HCT116 (cell line): Measurements from ENCODE around the gene SETD3. TPM values are rescaled to one million over a fixed set of nuclear protein-coding genes. Genes with fewer than 3 reads are reported as not detected.

Experiments used
- ATAC-seq: fragments of 200-7000 bp; cut with Tn5 transposase; 2 replicates; pipeline ENCODE4 v1.9.1; 2020; ENCODE audit warnings: mild to moderate bottlenecking, moderate library complexity
- BruUV-seq: library from RNA; stranded (reverse); fragments of 400-500 nt; replicated peaks from 2 replicates; lab custom pipeline; 2021; lab: Mats Ljungman, UMichigan
- CTCF ChIA-PET: fragments of 300-600 bp; sonication (Branson Sonifier 250); formaldehyde crosslinking; loops from one replicate; lab custom pipeline; 2021; ENCODE audit warnings: antibody characterized with exemption; lab: Charles Lee
- POLR2A ChIA-PET: fragments of 300-600, 350-600 bp; sonication (Branson Sonifier 250); formaldehyde crosslinking; loops from one replicate; lab custom pipeline; 2021; ENCODE audit warnings: antibody characterized with exemption; lab: Charles Lee
- RAD21 ChIA-PET, 2 experiments: fragments of 300-600 bp; sonication (Branson Sonifier 250); formaldehyde crosslinking; loops; one replicate each; lab custom pipeline; 2023; ENCODE audit warnings: low total read pairs in 2 of 2; ENCODE audit not compliant: uncharacterized antibody in 2 of 2, unreplicated experiment in 2 of 2, low non-redundant PET in 1 of 2; lab: Charles Lee
- DNase-seq: peaks from one replicate; pipeline ENCODE4 v3.0.0-alpha.2; 2010; ENCODE audit warnings: low read depth, low spot score
- H2AFZ ChIP-seq: fragments of 200-600 bp; shearing (Covaris generic), sonication (generic); 2 replicates; pipeline ENCODE4 v1.6.1; 2017; ENCODE audit warnings: low read depth, mixed run types, mixed read lengths, antibody characterized with exemption, low read length; ENCODE audit not compliant: poor library complexity, severe bottlenecking
- H3K27ac ChIP-seq: 2 replicates; pipeline ENCODE4 v1.5.1; 2012; ENCODE audit warnings: low read depth, low read length
- H3K27me3 ChIP-seq: fragments of 200-600 bp; sonication (generic); 2 replicates; pipeline ENCODE4 v1.6.1; 2016; ENCODE audit warnings: mixed run types, low read length, mixed read lengths; ENCODE audit not compliant: insufficient read depth
- H3K36me3 ChIP-seq, 2 experiments: fragments of 200-500 bp in 1 of 2; fragments of 200-600 bp in 1 of 2; sonication (Bioruptor generic) in 1 of 2; sonication (generic) in 1 of 2; 2 replicates each; pipeline versions ENCODE4 v1.5.1 to v1.6.1; 2014 to 2016; ENCODE audit warnings: low read length in 2 of 2, inconsistent platforms in 1 of 2, mixed read lengths in 1 of 2, mixed run types in 1 of 2; ENCODE audit not compliant: insufficient read depth in 2 of 2, control insufficient read depth in 1 of 2
- H3K4me1 ChIP-seq, 2 experiments: fragments of 200-600 bp in 1 of 2; sonication (generic) in 1 of 2; 2 replicates each; pipeline versions ENCODE4 v1.5.1 to v1.6.1; 2012 to 2017; ENCODE audit warnings: low read length in 2 of 2, inconsistent platforms in 1 of 2, mild to moderate bottlenecking in 1 of 2, mixed read lengths in 1 of 2, mixed run types in 1 of 2, moderate library complexity in 1 of 2; ENCODE audit not compliant: insufficient read depth in 2 of 2, control insufficient read depth in 1 of 2
- H3K4me2 ChIP-seq: fragments of 200-600 bp; sonication (generic); 2 replicates; pipeline ENCODE4 v1.6.1; 2017; ENCODE audit warnings: mixed run types, low read length, mixed read lengths
- H3K4me3 ChIP-seq, 2 experiments: fragments of 200-600 bp in 1 of 2; sonication (generic) in 1 of 2; replicated peaks in 1 of 2; 2 replicates each; pipeline ENCODE4 v1.5.1; 2011 to 2016; ENCODE audit warnings: low read length in 2 of 2, control low read depth in 1 of 2, low read depth in 1 of 2, mild to moderate bottlenecking in 1 of 2, mixed read lengths in 1 of 2, mixed run types in 1 of 2
- H3K79me2 ChIP-seq: fragments of 200-600 bp; sonication (generic); 2 replicates; pipeline ENCODE4 v1.6.1; 2017; ENCODE audit warnings: mild to moderate bottlenecking, mixed run types, low read length, moderate library complexity, mixed read lengths; ENCODE audit not compliant: insufficient read depth
- H3K9ac ChIP-seq: fragments of 200-600 bp; sonication (generic); 2 replicates; pipeline ENCODE4 v1.6.1; 2016; ENCODE audit warnings: low read length, mixed read lengths
- H3K9me2 ChIP-seq: fragments of 200-600 bp; sonication (generic), shearing (Covaris generic); 2 replicates; pipeline ENCODE4 v1.6.1; 2017; ENCODE audit warnings: mixed run types, mild to moderate bottlenecking, moderate library complexity; ENCODE audit not compliant: insufficient read depth
- H3K9me3 ChIP-seq, 2 experiments: fragments of 200-500 bp in 1 of 2; fragments of 200-600 bp in 1 of 2; sonication (Bioruptor generic) in 1 of 2; sonication (generic) in 1 of 2; 2 replicates each; pipeline ENCODE4 v1.6.1; 2014 to 2017; ENCODE audit warnings: low read length in 2 of 2, mixed read lengths in 2 of 2, inconsistent platforms in 1 of 2, low read depth in 1 of 2, mild to moderate bottlenecking in 1 of 2, mixed run types in 1 of 2, moderate library complexity in 1 of 2; ENCODE audit not compliant: control insufficient read depth in 1 of 2, insufficient read depth in 1 of 2
- H4K20me1 ChIP-seq: fragments of 200-600 bp; sonication (generic), shearing (Covaris generic); 2 replicates; pipeline ENCODE4 v1.6.1; 2017; ENCODE audit warnings: mixed run types, mild to moderate bottlenecking, moderate library complexity; ENCODE audit not compliant: insufficient read depth
- CEBPB ChIP-seq: IDR thresholded peaks from 2 replicates; pipeline ENCODE4 v1.6.1; 2012; ENCODE audit warnings: low read depth
- EGR1 ChIP-seq: IDR thresholded peaks from 2 replicates; pipeline ENCODE4 v1.6.1; 2012; ENCODE audit warnings: low read depth
- EZH2 ChIP-seq: fragments of 200-600 bp; sonication (generic); IDR thresholded peaks from 2 replicates; pipeline ENCODE4 v1.6.1; 2017; ENCODE audit warnings: antibody characterized with exemption, mixed run types
- EZH2phosphoT487 ChIP-seq: fragments of 200-600 bp; IDR thresholded peaks from 2 replicates; pipeline ENCODE4 v1.6.1; 2018; ENCODE audit warnings: antibody characterized with exemption, borderline replicate concordance
- SIN3A ChIP-seq: IDR thresholded peaks from 2 replicates; pipeline ENCODE4 v1.6.1; 2012; ENCODE audit warnings: low read depth
- SP1 ChIP-seq: IDR thresholded peaks from 2 replicates; pipeline ENCODE4 v1.6.1; 2012; ENCODE audit warnings: low read depth
- SRF ChIP-seq: IDR thresholded peaks from 2 replicates; pipeline ENCODE4 v1.6.1; 2012; ENCODE audit warnings: low read depth
- TCF7L2 ChIP-seq: IDR thresholded peaks from 2 replicates; pipeline ENCODE4 v1.7.0; 2011; ENCODE audit warnings: borderline replicate concordance, inconsistent platforms; ENCODE audit not compliant: insufficient read depth, insufficient read length; ENCODE audit errors: extremely low read depth
- ZFX ChIP-seq: fragments of 450-650 bp; IDR thresholded peaks from 2 replicates; pipeline ENCODE4 v1.6.1; 2017
- ZNF274 ChIP-seq: fragments of 200-500 bp; sonication (Bioruptor generic); IDR thresholded peaks from 2 replicates; pipeline ENCODE4 v1.6.1; 2014; ENCODE audit warnings: mild to moderate bottlenecking, low read depth, low read length, inconsistent platforms
- intact Hi-C: fragments of 100-400 bp; cut with micrococcal nuclease; formaldehyde crosslinking; loops from 2 replicates; pipeline ENCODE4 v1.10.0; 2022
- total RNA-seq: library from RNA; stranded (reverse); gene quantifications from one replicate; pipeline ENCODE4 v1.2.1, GENCODE V29; 2021; ENCODE audit not compliant: unreplicated experiment
- TF ChIP-seq, protein P1 (sequence below): IDR thresholded peaks from 2 replicates; pipeline ENCODE4 v1.6.1; 2012
- TF ChIP-seq, protein P2 (sequence below): IDR thresholded peaks from 2 replicates; pipeline ENCODE4 v1.6.1; 2012; ENCODE audit warnings: low read depth

The SETD3 gene
- total RNA-seq, 1 experiment from 2014 or later = 46.6 TPM

GRCh38 chr14:99407416-99407815 is 73.2 kb downstream of the SETD3 start (continued):
- TF ChIP-seq CEBPB = no peak
- TF ChIP-seq, protein P1, sequence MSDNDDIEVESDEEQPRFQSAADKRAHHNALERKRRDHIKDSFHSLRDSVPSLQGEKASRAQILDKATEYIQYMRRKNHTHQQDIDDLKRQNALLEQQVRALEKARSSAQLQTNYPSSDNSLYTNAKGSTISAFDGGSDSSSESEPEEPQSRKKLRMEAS = no peak
- TF ChIP-seq TCF7L2 = no peak
- no peak for TF ChIP-seq EGR1
- TF ChIP-seq ZFX = no peak
- TF ChIP-seq EZH2 = no peak
- TF ChIP-seq SRF = no peak
- TF ChIP-seq ZNF274 = no peak
- TF ChIP-seq EZH2phosphoT487 = no peak
- TF ChIP-seq, protein P2, sequence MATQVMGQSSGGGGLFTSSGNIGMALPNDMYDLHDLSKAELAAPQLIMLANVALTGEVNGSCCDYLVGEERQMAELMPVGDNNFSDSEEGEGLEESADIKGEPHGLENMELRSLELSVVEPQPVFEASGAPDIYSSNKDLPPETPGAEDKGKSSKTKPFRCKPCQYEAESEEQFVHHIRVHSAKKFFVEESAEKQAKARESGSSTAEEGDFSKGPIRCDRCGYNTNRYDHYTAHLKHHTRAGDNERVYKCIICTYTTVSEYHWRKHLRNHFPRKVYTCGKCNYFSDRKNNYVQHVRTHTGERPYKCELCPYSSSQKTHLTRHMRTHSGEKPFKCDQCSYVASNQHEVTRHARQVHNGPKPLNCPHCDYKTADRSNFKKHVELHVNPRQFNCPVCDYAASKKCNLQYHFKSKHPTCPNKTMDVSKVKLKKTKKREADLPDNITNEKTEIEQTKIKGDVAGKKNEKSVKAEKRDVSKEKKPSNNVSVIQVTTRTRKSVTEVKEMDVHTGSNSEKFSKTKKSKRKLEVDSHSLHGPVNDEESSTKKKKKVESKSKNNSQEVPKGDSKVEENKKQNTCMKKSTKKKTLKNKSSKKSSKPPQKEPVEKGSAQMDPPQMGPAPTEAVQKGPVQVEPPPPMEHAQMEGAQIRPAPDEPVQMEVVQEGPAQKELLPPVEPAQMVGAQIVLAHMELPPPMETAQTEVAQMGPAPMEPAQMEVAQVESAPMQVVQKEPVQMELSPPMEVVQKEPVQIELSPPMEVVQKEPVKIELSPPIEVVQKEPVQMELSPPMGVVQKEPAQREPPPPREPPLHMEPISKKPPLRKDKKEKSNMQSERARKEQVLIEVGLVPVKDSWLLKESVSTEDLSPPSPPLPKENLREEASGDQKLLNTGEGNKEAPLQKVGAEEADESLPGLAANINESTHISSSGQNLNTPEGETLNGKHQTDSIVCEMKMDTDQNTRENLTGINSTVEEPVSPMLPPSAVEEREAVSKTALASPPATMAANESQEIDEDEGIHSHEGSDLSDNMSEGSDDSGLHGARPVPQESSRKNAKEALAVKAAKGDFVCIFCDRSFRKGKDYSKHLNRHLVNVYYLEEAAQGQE = no peak
- TF ChIP-seq, all 23 proteins: peak for 0

GRCh38 chr14:99402950-99403349 is 77.7 kb downstream of the SETD3 start:
- H4K20me1 ChIP-seq = no peaks in the 10 kb centered on the region
- CTCF ChIA-PET = interaction anchor here (3.1 to 4.4 kb wide), 2 partner anchors 10 to 14 kb away, joined by 11 to 25 read pairs; no protein-coding TSS in a partner anchor
- no peaks in the 10 kb centered on the region for H3K27me3 ChIP-seq
- POLR2A ChIA-PET = no interaction called here
- RAD21 ChIA-PET = no interaction called here
- intact Hi-C loops = no loop called here
- H3K9me2 ChIP-seq = no peaks in the 10 kb centered on the region
- ATAC-seq (no peak), DNase-seq (no peak)
- no peak overlapping the region for H3K27ac ChIP-seq
- H3K4me2 ChIP-seq = no peak overlapping the region
- peaks cover 2 to 13% of the 10 kb centered on the region in 2 experiments; a peak in 2 of 4 replicates for H3K36me3 ChIP-seq
- BruUV-seq = no TSS peak
- no peaks in the 10 kb centered on the region for H3K79me2 ChIP-seq
- no peak overlapping the region for H3K9ac ChIP-seq
- no peaks in the 10 kb centered on the region for H3K4me1 ChIP-seq
- H3K9me3 ChIP-seq = no peaks in the 10 kb centered on the region
- H2AFZ ChIP-seq = no peak overlapping the region
- no peak for TF ChIP-seq SIN3A
- TF ChIP-seq SP1 = no peak
- no peak for TF ChIP-seq EZH2
- TF ChIP-seq CEBPB = no peak
- no peak for TF ChIP-seq SRF
- no peak overlapping the region for H3K4me3 ChIP-seq
